Measurements from ENCODE around the gene SESN2. TPM values are rescaled to one million over a fixed set of nuclear protein-coding genes. Genes with fewer than 3 reads are reported as not detected.
A peak's percentile ranks its signal among the peaks of the same experiment; 100 is the strongest.

SESN2 gene
- total RNA-seq, 4 donors from 2014 or later = 7.8 to 20.6 (median 9.3) TPM

- intact Hi-C loops (cut with DNase I) = no loop called here
- Histone ChIP-seq H3K9me3 (no peaks in the 10 kb centered on the region), H3K4me3 (no peak overlapping the region), H3K27ac (no peak overlapping the region), H3K27me3 (no peaks in the 10 kb centered on the region), H3K36me3 (peaks cover 21 to 93% (median 55%) of the 10 kb centered on the region in 3 donors), H3K4me1 (no peaks in the 10 kb centered on the region)
- no peak for DNase-seq
- no peak for TF ChIP-seq POLR2A (IDR thresholded peaks at IDR 0.05)
- TF ChIP-seq CTCF (IDR thresholded peaks at IDR 0.05) = no peak
- 88 to 92% methylated on average over 4 to 5 of the region's 5 CpGs for WGBS, 2 donors
Observed at GRCh38 chr1:28278763-28279162, 19.4 kb downstream of the SESN2 start.

DNA sequence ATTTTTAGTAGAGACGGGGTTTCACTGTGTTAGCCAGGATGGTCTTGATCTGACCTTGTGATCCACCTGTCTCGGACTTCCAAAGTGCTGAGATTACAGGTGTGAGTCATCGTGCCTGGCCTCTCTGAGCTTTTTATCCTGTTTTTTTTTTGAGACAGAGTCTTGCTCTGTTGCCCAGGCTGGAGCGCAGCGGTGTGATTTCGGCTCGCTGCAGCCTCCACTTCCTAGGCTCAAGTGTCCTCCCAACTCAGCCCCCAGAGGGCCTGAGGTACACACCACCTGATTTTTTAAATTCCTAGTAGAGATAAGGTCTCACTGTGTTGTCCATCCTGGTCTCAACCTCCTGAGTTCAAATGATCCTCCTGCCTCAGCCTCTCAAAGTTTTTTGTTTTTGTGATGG lies 20.4 kb downstream of the SESN2 start:
- 84 to 94% methylated on average over 6 to 7 of the region's 7 CpGs for WGBS, 2 donors
- Histone ChIP-seq H3K36me3 (peaks cover 16 to 83% (median 46%) of the 10 kb centered on the region in 3 donors), H3K4me3 (no peak overlapping the region), H3K4me1 (no peaks in the 10 kb centered on the region), H3K9me3 (no peaks in the 10 kb centered on the region), H3K27me3 (no peaks in the 10 kb centered on the region), H3K27ac (no peak overlapping the region)
- TF ChIP-seq CTCF (IDR thresholded peaks at IDR 0.05) (no peak), POLR2A (IDR thresholded peaks at IDR 0.05) (no peak)
- no peak for DNase-seq
- intact Hi-C loops (cut with DNase I) = no loop called here

- Histone ChIP-seq H3K4me1 (no peaks in the 10 kb centered on the region), H3K4me3 (no peak overlapping the region), H3K27me3 (no peaks in the 10 kb centered on the region), H3K9me3 (no peaks in the 10 kb centered on the region), H3K27ac (peak overlapping the region in 1 of 4 donors; percentile 6), H3K36me3 (peaks cover 16 to 75% (median 41%) of the 10 kb centered on the region in 3 donors)
- 80 to 90% methylated on average over 2 to 5 of the region's 8 CpGs for WGBS, 2 donors
- intact Hi-C loops (cut with DNase I) = no loop called here
- DNase-seq = no peak
- TF ChIP-seq POLR2A (IDR thresholded peaks at IDR 0.05) (no peak), CTCF (IDR thresholded peaks at IDR 0.05) (no peak)
Observed at GRCh38 chr1:28280501-28280900, 21.2 kb downstream of the SESN2 start.

- Histone ChIP-seq H3K27ac (peak overlapping the region in 1 of 4 donors; percentile 6), H3K4me1 (no peaks in the 10 kb centered on the region), H3K36me3 (peaks cover 16 to 71% (median 36%) of the 10 kb centered on the region in 3 donors), H3K27me3 (no peaks in the 10 kb centered on the region), H3K4me3 (no peak overlapping the region), H3K9me3 (no peaks in the 10 kb centered on the region)
- TF ChIP-seq CTCF (IDR thresholded peaks at IDR 0.05) (no peak), POLR2A (IDR thresholded peaks at IDR 0.05) (no peak)
- DNase-seq = no peak
- WGBS, 2 donors = 71% methylated on average over 4 of the region's 5 CpGs; no CpG with 5 or more reads in 1 of the 2 donors
- intact Hi-C loops (cut with DNase I) = no loop called here
Observed at GRCh38 chr1:28280977-28281381, 21.7 kb downstream of the SESN2 start.

DNA sequence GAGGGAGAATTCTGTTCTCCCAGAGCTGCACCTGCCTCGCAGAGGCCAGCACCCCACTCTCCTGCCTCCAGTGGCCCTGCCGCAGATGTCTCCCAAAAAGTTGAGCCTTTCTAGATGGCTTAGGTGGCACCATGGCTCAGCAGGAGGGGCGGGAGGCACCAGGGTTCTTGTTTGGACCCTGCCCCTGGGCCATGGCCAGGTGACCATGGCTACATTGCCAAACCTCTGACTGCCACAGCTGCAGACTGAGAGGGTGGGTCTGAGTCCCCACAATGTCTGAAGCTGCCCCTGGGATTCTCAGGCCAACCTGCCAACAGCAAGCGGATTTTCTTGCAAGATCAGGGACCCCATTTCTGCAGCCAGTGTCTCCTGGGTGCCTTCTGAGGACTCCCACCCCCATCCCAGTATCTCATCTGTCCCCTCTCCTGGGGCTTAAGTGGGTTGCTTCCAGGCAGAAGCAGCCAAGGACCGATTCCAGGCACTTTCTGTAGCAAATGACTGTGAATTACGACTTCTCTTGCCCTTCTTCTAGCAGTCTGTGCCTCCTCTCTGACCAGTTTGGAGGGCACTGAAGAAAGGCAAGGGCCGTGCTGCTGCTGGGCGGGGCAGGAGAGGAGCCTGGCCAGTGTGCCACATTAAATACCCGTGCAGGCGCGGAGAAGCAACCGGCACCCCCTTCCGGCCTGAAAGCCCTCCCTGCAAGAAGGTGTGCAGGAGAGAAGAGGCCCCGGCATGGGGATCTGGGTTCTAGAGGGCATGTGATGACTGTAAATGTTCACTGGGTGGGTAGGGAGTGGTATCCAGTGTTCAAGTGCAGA lies 22.5 kb downstream of the SESN2 start:
- intact Hi-C loops (cut with DNase I) = no loop called here
- H3K36me3 ChIP-seq = peaks cover 16 to 62% (median 32%) of the 10 kb centered on the region in 3 donors
- no peak overlapping the region for H3K27ac ChIP-seq
- 85 to 91% methylated on average over 9 of the region's 14 CpGs for WGBS, 2 donors
- no peaks in the 10 kb centered on the region for H3K9me3 ChIP-seq
- TF ChIP-seq CTCF (IDR thresholded peaks at IDR 0.05) (no peak), POLR2A (IDR thresholded peaks at IDR 0.05) (no peak)
- H3K4me3 ChIP-seq = no peak overlapping the region
- no peaks in the 10 kb centered on the region for H3K27me3 ChIP-seq
- no peaks in the 10 kb centered on the region for H3K4me1 ChIP-seq
- DNase-seq = no peak
